HUES48 (cell line): ENCODE data around the gene STAG1.
"Not testable (repeated sequence)": the region's sequence is repeated elsewhere in the genome, so short reads cannot be mapped to it uniquely, and the experiment has no call there.

ENCODE experiments used
- H3K27ac ChIP-seq: one replicate; pipeline ENCODE4 v1.7.0; 2013; ENCODE audit warnings: low read depth, low read length, inconsistent platforms
- H3K27me3 ChIP-seq: 2 replicates; pipeline ENCODE4 v1.6.1; 2013; ENCODE audit warnings: mild to moderate bottlenecking, low read length; ENCODE audit not compliant: control insufficient read depth, insufficient read depth
- H3K36me3 ChIP-seq: 2 replicates; pipeline ENCODE4 v1.6.1; 2013; ENCODE audit warnings: low read length; ENCODE audit not compliant: control insufficient read depth, insufficient read depth
- H3K4me1 ChIP-seq: 2 replicates; pipeline ENCODE4 v1.6.1; 2013; ENCODE audit warnings: mild to moderate bottlenecking, low read length; ENCODE audit not compliant: control insufficient read depth, insufficient read depth
- H3K4me3 ChIP-seq: 2 replicates; pipeline ENCODE4 v1.5.1; 2013; ENCODE audit warnings: mild to moderate bottlenecking, low read depth, low read length
- H3K9ac ChIP-seq: 2 replicates; pipeline ENCODE4 v1.6.1; 2013; ENCODE audit warnings: mild to moderate bottlenecking, low read depth, low read length, moderate library complexity
- H3K9me3 ChIP-seq: 2 replicates; pipeline ENCODE4 v1.6.1; 2013; ENCODE audit warnings: low read length; ENCODE audit not compliant: control insufficient read depth, insufficient read depth

The STAG1 gene

GRCh38 chr3:136513367-136513766 lies 238.8 kb downstream of the STAG1 start:
- Histone ChIP-seq H3K9me3 (no peaks in the 10 kb centered on the region), H3K36me3 (no peaks in the 10 kb centered on the region), H3K9ac (no peak overlapping the region), H3K4me3 (no peak overlapping the region), H3K27me3 (no peaks in the 10 kb centered on the region), H3K4me1 (no peaks in the 10 kb centered on the region), H3K27ac (no peak overlapping the region)

DNA sequence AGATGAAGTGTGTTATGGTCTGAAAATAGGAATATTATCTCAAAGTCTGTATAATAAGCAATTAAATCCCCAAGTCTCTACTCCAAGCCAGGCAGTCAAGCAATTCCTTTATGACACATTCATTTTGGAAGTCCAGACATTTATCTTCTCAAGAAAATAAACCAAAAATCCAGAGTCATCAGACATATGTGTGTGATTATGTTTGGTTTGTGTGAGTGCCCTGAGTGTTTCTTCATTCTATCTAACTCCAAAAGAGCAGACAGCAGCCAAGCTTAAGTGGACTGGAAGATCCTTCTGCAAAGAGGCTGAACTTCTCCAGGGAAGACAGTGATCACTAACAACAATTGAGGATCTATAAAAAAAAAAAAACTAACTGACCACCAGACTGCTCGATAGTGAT lies 239.8 kb downstream of the STAG1 start:
- no peak overlapping the region for H3K4me3 ChIP-seq
- no peak overlapping the region for H3K27ac ChIP-seq
- no peaks in the 10 kb centered on the region for H3K4me1 ChIP-seq
- no peaks in the 10 kb centered on the region for H3K27me3 ChIP-seq
- no peaks in the 10 kb centered on the region for H3K9me3 ChIP-seq
- H3K9ac ChIP-seq: no peak overlapping the region
- no peaks in the 10 kb centered on the region for H3K36me3 ChIP-seq

- H3K27me3 ChIP-seq: no peaks in the 10 kb centered on the region
- no peaks in the 10 kb centered on the region for H3K36me3 ChIP-seq
- no peak overlapping the region for H3K27ac ChIP-seq
- H3K9ac ChIP-seq: no peak overlapping the region
- no peaks in the 10 kb centered on the region for H3K9me3 ChIP-seq
- no peaks in the 10 kb centered on the region for H3K4me1 ChIP-seq
- H3K4me3 ChIP-seq: no peak overlapping the region
Measured at GRCh38 chr3:136505676-136506075, 246.5 kb downstream of the STAG1 start.

DNA sequence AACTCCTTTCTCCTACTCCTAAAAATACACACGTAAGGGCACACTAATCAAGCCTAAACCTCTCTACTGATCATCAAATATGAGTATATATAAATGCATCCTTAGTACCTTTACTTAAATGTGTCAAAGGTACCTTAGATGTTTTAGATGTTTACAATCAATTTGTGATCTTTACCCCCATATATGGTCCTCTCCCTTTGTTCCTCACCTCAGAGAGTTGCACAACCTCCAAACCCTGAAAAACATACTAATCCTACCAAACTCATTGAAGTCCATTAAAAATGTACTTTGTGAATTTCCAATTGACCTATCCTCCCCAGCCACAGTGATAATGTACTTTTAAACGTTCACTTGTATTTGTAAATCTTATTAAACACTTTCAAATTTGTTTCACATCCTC lies 249.1 kb downstream of the STAG1 start:
- H3K9me3 ChIP-seq: no peaks in the 10 kb centered on the region
- no peaks in the 10 kb centered on the region for H3K4me1 ChIP-seq
- no peak overlapping the region for H3K27ac ChIP-seq
- H3K4me3 ChIP-seq: no peak overlapping the region
- no peaks in the 10 kb centered on the region for H3K27me3 ChIP-seq
- no peak overlapping the region for H3K9ac ChIP-seq
- peaks cover 7% of the 10 kb centered on the region; the same call in 1 of the 2 replicates for H3K36me3 ChIP-seq

DNA sequence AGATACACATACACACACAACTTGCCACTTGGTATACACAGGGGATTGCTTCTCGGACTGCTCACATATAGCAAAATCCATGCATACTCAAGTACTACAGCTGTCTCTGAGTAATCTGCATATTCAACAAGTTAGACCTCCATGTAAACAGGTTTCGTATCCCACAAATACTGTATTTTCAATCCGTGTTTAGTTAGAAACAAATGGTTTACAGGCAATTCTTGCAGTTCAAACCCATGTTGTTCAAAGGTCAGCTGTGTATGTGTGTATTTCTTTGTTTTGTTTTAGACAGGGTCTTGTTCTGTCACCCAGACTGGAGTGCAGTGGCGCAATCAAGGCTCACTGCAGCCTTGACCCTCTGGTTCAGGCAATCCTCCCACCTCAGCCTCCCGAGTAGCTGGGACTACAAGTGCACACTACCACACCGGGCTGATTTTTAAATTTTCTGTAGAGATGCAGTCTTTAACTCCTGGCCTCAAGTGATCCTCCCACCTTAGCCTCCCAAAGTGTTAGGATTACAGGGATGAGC lies 253.2 kb downstream of the STAG1 start:
- no peaks in the 10 kb centered on the region for H3K27me3 ChIP-seq
- H3K9me3 ChIP-seq: no peaks in the 10 kb centered on the region
- no peak overlapping the region for H3K4me3 ChIP-seq
- H3K9ac ChIP-seq: no peak overlapping the region
- H3K27ac ChIP-seq: no peak overlapping the region
- peaks cover 7% of the 10 kb centered on the region; the same call in 1 of the 2 replicates for H3K36me3 ChIP-seq
- no peaks in the 10 kb centered on the region for H3K4me1 ChIP-seq

DNA sequence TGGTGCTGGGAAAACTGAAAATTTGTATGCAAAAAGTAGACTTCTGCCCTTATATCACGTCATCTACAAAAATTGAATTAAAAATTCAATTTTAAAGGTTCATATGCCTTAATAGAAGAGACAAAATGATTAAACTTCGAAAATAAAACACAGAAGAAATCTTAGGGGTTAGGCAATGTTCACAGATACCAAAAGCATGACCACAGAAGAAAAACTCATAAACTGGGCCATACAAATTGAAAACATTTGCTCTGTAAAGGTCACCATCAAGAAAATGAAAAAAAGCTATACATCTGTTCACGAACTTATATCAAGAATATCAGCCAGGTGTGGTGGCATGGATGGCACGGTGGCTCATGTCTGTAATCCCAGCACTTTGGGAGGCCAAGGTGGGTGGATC lies 257.0 kb downstream of the STAG1 start:
- Histone ChIP-seq H3K4me1 (no peaks in the 10 kb centered on the region), H3K4me3 (no peak overlapping the region), H3K27me3 (no peaks in the 10 kb centered on the region), H3K9ac (no peak overlapping the region), H3K9me3 (0 out of 2 replicates have a peak, but pooled peaks cover 4% of the 10 kb centered on the region), H3K27ac (no peak overlapping the region), H3K36me3 (peaks cover 9% of the 10 kb centered on the region)

DNA sequence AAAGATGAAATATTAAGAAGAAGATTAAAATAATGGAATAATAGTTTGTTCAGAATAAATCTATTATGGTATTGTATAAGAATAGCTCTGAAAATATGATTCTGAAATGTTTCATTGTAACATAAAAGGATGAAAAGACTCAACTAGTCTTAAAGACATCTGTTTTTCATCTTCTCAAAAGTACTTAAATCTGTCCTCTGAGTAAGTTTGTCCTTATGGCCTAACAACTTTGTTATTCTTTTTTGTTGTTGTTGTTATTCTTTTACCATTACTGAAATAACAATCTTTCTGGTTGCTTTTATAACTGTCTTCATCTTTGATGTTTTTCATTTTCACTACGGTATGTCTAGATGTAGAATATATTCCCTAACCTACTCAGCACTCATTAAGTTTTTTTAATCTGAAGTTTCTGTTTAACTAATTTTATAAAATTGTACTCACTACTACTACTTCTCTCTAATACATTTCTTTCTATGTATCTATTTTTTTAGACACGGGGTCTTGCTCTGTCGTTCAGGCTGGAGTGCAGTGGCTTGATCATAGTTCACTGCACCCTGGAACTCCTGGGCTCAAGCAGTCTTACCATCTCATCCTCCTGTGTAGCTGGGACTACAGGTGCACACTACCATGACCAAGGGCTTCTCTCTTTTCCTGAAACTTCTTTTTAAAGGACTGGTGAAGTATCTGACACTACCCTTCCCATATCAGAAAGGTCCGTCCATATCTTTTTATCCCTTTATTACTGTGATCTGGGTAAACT lies 261.4 kb downstream of the STAG1 start:
- no peaks in the 10 kb centered on the region for H3K4me1 ChIP-seq
- no peak overlapping the region for H3K27ac ChIP-seq
- no peak overlapping the region for H3K9ac ChIP-seq
- 0 out of 2 replicates have a peak, but pooled peaks cover 4% of the 10 kb centered on the region for H3K9me3 ChIP-seq
- H3K27me3 ChIP-seq: no peaks in the 10 kb centered on the region
- H3K36me3 ChIP-seq: peaks cover 2% of the 10 kb centered on the region; the same call in 1 of the 2 replicates
- no peak overlapping the region for H3K4me3 ChIP-seq

DNA sequence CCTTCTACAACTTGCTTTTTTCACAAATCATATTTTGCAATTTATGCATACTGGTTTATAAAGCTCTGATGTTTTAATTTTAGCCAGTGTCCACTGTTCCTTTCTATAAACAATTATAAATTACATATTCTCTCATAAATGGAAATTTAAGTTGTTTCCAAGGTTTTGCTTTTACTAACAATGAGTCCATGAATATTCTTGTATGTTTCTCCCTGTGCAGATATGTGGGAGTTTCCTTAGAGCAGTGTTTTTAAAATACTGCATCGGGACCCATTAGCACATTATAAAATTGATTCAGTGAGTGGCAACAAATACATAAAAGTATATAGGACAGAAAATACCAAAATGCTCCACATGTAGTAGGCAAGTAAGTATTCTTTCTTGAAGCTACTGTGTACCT lies 266.4 kb downstream of the STAG1 start:
- Histone ChIP-seq H3K27me3 (no peaks in the 10 kb centered on the region), H3K4me3 (no peak overlapping the region), H3K9ac (no peak overlapping the region), H3K4me1 (no peaks in the 10 kb centered on the region), H3K27ac (no peak overlapping the region), H3K9me3 (no peaks in the 10 kb centered on the region), H3K36me3 (no peaks in the 10 kb centered on the region)

DNA sequence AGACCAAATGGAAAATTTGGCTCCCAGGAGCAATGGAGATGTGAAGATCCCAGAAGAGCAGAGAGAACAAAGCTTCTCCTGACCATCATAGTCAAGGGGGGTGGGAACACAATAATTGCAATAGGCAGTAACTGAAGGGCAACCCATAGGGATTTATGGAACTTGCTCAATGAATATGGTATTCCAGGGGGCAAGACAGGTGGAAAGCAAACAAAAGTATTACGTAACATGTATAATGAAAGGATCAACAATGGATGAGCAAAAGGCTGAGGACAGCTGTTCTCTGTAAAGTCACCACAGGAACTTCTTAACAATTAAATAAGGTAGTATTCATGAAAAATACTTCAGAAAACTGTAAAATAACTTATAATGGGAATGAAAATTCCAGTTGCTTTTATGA lies 275.9 kb downstream of the STAG1 start:
- H3K4me3 ChIP-seq: no peak overlapping the region
- H3K36me3 ChIP-seq: peaks cover 29% of the 10 kb centered on the region
- H3K9ac ChIP-seq: no peak overlapping the region
- H3K27ac ChIP-seq: no peak overlapping the region
- H3K27me3 ChIP-seq: no peaks in the 10 kb centered on the region
- H3K9me3 ChIP-seq: peaks cover 6% of the 10 kb centered on the region
- H3K4me1 ChIP-seq: no peaks in the 10 kb centered on the region

DNA sequence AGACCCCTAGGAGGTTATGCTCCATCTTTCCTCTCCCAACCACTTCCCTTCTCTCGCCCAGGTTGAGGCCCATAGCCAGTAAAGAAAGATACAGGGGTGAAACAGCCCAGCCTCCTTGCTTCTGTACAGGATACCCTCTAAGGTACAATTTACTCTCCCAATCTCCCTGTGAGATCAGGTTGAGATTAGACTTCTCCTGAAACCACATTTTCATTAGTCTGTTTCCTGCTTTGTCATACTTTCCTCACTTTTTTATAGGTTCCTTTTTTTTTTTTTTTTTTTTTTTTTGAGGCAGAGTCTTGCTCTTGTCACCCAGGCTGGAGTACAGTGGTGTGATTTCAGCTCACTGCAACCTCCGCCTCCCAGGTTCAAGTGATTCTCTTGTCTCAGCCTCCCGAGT lies 277.3 kb downstream of the STAG1 start:
- H3K36me3 ChIP-seq: peaks cover 29% of the 10 kb centered on the region
- not testable (repeated sequence) for H3K9me3 ChIP-seq, H3K4me1 ChIP-seq, H3K27ac ChIP-seq, H3K27me3 ChIP-seq, H3K4me3 ChIP-seq, H3K9ac ChIP-seq

GRCh38 chr3:136473716-136474326 lies 278.4 kb downstream of the STAG1 start:
- Histone ChIP-seq H3K36me3 (peaks cover 29% of the 10 kb centered on the region), H3K27me3 (no peaks in the 10 kb centered on the region), H3K27ac (no peak overlapping the region), H3K9ac (no peak overlapping the region), H3K4me1 (no peaks in the 10 kb centered on the region), H3K4me3 (no peak overlapping the region), H3K9me3 (peaks cover 6% of the 10 kb centered on the region)
